WTC11 (cell line): ENCODE results near the gene SLC11A1.

Source experiments
- ATF6 ChIP-seq: sonication (generic); formaldehyde crosslinking; IDR thresholded peaks from 2 replicates; pipeline ENCODE4 v1.8.1; 2023; ENCODE audit warnings: mild to moderate bottlenecking, missing genetic modification reagents
- SP1 ChIP-seq: sonication (generic); formaldehyde crosslinking; conservative IDR thresholded peaks from 2 replicates; pipeline ENCODE4 v1.8.1; 2022; ENCODE audit warnings: missing genetic modification reagents

- no peak for TF ChIP-seq ATF6 (CRISPR knock-in tag)
- TF ChIP-seq SP1 (CRISPR knock-in tag) = no peak
These were observed 20.4 kb downstream of the SLC11A1 start for GRCh38 chr2:218402491-218402901.
